GM18499 (cell line): ENCODE results near the gene DCAF8.

Experiments
- ATAC-seq: cut with Tn5 transposase; IDR thresholded peaks from one replicate; pipeline ENCODE4 v1.9.1; 2021; ENCODE audit warnings: moderate number of reproducible peaks; ENCODE audit not compliant: insufficient read depth, unreplicated experiment

Gene DCAF8

DNA sequence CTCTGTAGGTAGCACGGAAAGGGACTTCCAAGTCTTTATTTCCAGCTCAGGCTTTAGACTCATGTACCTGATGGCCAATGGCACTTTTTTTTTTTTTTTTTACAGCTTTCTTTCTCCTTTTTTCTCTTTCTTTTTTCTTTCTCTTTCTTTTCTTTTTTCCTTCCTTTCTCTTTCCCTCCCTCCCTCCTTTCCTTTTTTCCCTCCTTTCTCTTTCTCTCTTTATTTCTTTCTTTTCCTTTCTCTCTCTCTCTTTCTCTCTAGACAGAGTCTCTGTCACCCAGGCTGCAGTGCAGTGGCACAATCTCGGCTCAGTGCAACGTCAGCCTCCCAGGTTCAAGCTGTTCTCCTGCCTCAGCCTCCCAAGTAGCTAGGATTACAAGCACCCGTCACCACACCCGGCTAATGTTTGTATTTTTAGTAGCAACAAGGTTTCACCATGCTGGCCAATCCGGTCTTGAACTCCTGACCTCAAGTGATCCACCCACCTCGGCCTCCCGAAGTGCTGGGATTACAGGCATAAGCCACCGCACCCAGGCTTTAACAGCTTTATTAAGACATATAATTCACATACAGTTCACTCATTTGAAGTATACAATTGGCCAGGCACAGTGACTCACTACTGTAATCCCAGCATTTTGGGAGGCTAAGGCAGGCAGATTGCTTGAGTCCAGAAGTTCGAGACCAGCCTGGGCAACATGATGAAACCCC is 5.1 kb upstream of the DCAF8 start:
- no peak for ATAC-seq

DNA sequence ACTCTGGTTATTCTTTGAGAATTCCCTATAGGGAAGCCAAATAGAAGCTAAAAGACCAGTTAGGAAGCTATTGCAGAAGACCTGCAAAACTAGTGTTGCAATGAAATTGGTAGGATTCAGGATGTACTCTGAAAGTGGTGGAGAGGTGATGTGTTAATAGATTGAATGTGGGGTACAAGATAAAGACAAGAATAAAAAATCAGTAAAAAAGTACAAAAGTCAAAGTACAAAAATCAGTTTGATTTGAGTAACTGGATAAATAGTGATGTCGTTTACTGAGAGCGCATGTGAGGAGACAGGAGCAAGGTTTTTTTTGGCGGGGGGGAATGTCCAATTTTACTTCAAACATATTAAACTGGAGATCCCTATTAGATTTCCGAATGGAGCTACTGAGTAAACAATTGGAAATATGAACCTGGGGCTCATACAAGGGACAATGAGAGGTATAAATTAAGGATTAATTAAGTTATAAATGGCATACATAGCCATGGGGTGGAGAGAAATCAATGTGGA is 2.5 kb upstream of the DCAF8 start:
- no peak for ATAC-seq

DNA sequence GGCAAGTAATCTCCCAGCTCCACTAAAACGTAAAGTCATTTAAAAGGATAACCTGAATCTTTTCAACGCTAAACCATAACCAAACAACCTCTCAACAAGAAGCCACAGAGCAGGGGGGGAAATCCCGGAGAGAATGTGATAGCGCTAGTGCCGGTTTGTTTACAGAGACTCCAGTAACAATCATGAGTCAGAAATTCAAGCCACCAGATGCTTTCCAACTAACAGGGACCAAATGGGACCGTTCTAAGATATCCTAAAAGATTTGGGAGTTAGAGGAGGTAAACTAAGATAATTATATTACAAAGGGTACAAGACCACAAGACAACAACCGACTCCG is 825 bp downstream of the DCAF8 start:
- no peak for ATAC-seq

GRCh38 chr1:160260406-160261382 is 1.7 kb downstream of the DCAF8 start:
- ATAC-seq: no peak

DNA sequence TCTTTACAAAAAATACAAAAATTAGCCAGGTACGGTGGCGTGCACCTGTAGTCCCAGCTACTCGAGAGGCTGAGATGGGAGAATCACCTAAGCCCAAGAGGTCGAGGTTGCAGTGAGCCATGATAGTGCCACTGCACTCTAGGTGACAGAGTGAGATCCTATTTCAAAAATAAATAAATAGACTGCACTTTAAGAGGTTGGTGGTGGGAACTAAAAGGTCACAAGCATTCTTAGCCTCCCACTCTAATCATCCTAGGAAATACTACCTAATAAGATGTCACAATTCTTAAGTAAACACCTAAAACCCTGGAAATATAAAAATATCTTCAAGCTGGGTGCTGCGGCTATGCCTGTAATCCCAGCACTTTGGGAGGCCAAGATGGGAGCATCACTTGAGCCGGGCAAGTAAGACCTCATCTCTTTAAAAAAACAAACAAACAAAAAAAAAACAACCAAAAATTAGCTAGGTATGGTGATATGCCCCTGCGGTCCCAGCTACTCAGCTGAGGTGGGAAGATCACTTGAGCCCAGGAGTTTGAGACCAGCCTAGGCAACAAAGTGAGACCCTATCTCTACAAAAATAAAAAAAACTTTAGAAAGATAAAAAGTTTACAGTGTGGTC is 4.1 kb downstream of the DCAF8 start:
- no peak for ATAC-seq

DNA sequence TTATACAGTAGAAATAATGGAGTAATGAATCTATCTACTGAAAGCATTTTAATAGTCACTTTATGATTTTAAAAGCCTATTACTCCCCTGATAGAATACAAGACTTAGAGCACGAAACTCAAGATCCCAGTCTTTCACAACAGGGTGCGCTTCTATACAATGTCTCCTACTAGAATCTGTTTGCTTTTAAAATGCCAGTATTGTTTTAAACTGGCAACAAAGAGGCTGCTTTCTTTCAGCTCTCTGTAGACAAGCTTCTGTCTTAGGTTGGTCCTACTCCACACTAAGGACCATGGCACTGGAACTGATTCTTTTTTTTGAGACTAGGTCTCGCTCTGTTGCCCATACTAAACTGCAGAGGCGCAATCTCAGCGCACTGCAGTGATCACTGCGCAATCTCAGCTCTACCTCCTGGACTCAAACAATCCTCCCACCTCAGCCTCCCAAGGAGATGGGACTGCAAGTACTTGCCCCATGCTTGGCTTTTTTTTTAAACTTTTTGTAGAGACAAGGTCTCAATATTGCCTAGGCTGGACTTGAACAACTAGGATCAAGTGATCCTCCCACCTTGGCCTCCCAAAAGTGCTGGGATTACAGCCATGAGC is 4.8 kb downstream of the DCAF8 start:
- no peak for ATAC-seq

DNA sequence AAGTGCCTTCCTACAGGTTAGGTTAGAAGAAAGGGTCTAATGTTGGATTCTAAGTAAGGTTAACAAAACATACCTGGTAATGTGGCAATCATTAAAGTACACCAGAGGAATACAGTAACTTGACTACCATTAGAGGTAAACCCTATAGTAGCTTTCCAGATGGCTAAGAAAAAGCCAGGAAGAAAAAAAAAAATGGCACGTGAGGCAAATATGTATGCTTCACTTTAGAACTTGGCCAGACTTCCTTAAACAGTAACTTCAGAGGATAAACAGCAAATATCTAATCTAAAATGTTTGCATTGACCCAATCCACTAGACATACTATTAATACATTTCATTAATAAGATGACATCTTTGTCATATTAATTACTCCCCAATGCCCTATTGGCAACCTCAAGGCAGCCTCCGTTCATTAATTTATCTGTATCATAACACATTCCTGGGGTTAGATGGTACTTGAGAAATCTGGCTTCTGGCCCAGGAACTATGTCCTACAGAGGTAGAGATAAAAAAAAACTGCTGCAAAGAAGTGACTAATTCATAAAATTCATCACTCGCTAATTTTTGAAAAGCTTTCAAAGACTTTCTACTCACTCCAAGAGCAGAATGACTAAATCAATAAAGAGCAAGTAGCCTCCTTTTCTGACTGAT is 5.8 kb downstream of the DCAF8 start:
- no peak for ATAC-seq

- ATAC-seq: no peak
These were observed 6.5 kb downstream of the DCAF8 start for GRCh38 chr1:160255781-160256300.

GRCh38 chr1:160251687-160252526 is 10.4 kb downstream of the DCAF8 start:
- no peak for ATAC-seq

DNA sequence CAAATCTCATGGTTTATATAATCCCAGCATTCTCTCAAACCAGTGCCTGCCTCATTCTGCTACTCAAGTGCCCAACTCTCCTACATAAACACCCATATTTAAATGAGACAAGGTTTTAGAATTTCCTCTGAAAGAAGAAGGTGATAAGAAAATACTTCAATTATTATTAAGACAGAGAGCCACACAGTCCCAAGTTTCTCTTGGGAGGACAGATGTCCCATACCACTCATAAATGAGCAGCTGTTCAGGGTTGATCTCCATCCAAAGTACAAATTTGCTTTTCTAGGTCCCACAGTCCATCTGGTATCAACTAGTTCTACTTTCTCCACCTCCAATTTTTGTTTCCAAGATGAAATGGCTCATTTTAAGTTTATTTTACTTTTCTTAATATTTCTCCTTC is 11.3 kb downstream of the DCAF8 start:
- ATAC-seq: no peak

GRCh38 chr1:160247053-160247452 is 15.3 kb downstream of the DCAF8 start:
- no peak for ATAC-seq

GRCh38 chr1:160245434-160245833 is 16.9 kb downstream of the DCAF8 start:
- ATAC-seq: no peak

DNA sequence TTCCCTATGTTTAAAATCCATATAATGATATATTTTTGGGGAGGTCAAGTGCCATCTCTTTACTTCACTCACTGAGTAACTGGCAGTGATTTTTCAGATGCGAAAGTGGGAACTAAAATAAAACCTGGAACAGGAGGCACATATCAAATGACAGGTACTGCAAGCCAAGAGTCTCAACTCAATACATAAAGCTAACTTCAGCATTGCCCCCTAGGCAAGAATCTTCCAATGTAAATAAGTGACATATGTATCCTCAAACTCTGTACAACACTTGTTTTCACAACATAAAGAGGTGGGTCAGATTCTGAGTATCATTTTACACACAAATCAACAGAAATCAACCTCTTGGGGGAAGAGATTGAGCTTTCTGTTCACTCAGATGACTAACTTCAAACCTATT is 18.1 kb downstream of the DCAF8 start:
- no peak for ATAC-seq

GRCh38 chr1:160243767-160244166 is 18.6 kb downstream of the DCAF8 start:
- ATAC-seq: no peak

DNA sequence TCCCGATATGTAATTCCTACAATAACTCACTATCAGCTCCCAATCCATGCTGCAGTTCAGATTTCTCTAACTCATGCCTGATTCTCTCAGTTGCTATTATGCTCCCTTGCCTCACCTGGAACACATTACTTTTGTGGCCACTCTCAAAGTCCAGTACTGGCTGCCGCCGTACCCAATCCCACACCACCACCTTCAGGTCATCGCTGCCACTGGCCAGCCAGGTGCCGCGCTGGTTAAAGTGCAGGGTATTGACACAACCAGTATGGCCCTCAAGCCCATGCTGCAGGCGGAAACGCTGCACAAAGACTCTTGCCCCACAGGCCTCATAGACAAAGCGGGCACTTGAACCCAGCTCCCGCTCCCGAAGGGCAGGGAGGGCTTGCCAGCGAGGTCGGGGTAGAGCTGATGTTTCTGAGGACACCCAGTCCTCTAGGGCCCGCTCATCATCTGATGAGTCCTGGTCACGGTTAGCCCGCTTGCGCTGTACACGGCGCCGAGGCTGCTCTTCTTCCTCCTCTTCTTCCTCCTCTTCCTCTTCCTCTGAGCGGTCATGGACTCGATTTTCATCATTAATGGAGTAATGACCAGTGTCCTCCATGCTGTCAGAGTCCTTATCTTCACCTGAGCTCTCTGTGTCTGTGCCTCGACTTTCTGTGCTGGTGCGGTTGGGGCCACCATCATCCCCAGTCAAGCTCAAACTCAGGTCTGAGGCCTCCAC is 22.6 kb downstream of the DCAF8 start:
- no peak for ATAC-seq

DNA sequence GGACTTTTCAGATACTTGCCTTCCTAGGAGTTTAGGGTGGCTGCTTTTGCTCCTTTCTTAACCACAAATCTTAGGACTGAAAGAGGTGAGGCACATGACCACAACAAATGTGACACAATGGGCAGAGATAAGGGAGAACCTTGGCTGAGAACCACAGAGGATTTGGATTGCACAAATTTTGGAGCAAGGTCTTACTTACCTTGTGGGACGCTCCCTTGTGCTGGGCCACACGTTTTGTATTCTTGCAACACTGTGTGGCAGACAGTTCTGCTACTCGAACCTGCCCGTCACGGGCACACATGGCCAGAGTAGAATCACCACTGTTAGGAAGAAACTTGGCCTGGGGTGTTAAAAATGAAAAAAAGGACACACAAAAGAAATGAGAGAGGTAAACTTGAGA is 23.9 kb downstream of the DCAF8 start:
- ATAC-seq: no peak

DNA sequence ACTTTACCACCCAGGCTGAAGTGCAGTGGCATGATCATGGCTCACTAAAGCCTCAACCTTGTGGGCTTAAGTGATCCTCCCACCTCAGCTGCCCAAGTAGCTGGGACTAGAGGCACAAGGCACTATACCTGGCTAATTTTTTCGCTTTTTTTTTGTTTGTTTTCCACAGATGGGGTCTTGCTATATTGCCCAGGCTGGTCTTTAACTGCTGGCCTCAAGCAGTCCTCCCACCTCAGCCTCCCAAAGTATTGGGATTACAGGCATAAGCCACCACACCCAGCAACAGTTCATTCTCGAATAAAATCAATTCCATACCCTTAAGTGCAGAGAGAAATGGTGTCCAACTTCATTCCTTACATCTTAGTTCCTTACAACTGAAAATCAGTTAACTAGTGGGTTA is 24.8 kb downstream of the DCAF8 start:
- ATAC-seq: no peak

GRCh38 chr1:160236806-160237205 is 25.5 kb downstream of the DCAF8 start:
- ATAC-seq: no peak
